OCI-LY1 (cell line): ENCODE results near the gene SSH2.
A peak's percentile ranks its signal among the peaks of the same experiment; 100 is the strongest.
"Not testable (repeated sequence)": the region's sequence is repeated elsewhere in the genome, so short reads cannot be mapped to it uniquely, and the experiment has no call there.

Source experiments
- H2AFZ ChIP-seq: fragments of 200-600 bp; sonication (generic), shearing (Covaris generic); 2 replicates; pipeline ENCODE4 v1.6.0; 2014; ENCODE audit warnings: antibody characterized with exemption, mild to moderate bottlenecking, low read length
- H3F3A ChIP-seq: fragments of 200-600 bp; sonication (generic), shearing (Covaris generic); 2 replicates; pipeline ENCODE4 v1.6.0; 2014; ENCODE audit warnings: mild to moderate bottlenecking, antibody characterized with exemption, low read length, moderate library complexity; ENCODE audit not compliant: insufficient read depth
- H3K27ac ChIP-seq: fragments of 200-600 bp; sonication (generic); 2 replicates; pipeline ENCODE4 v1.5.1; 2014; ENCODE audit warnings: low read length, mixed run types, mild to moderate bottlenecking, low read depth; ENCODE audit not compliant: poor library complexity, severe bottlenecking
- H3K27me3 ChIP-seq: fragments of 200-600 bp; sonication (generic); 2 replicates; pipeline ENCODE4 v1.6.0; 2014; ENCODE audit warnings: antibody characterized with exemption, mild to moderate bottlenecking, low read length, moderate library complexity; ENCODE audit not compliant: insufficient read depth
- H3K36me3 ChIP-seq: fragments of 200-600 bp; sonication (generic); 2 replicates; pipeline ENCODE4 v1.6.1; 2014; ENCODE audit warnings: mild to moderate bottlenecking, antibody characterized with exemption, low read length, moderate library complexity, mixed read lengths; ENCODE audit not compliant: insufficient read depth
- H3K4me1 ChIP-seq: fragments of 200-600 bp; sonication (generic); 2 replicates; pipeline ENCODE4 v1.5.1; 2014; ENCODE audit warnings: mild to moderate bottlenecking, low read length, moderate library complexity; ENCODE audit not compliant: insufficient read depth, severe bottlenecking
- H3K4me2 ChIP-seq: fragments of 200-600 bp; sonication (generic), shearing (Covaris generic); 2 replicates; pipeline ENCODE4 v1.6.1; 2014; ENCODE audit warnings: low read length
- H3K4me3 ChIP-seq: fragments of 200-600 bp; sonication (generic); 2 replicates; pipeline ENCODE4 v1.5.1; 2014; ENCODE audit warnings: low read length, low read depth, mild to moderate bottlenecking, mixed read lengths; ENCODE audit not compliant: poor library complexity, severe bottlenecking
- H3K79me2 ChIP-seq: fragments of 200-600 bp; shearing (Covaris generic); 2 replicates; pipeline ENCODE4 v1.6.1; 2016; ENCODE audit warnings: mixed run types, low read length, mixed read lengths; ENCODE audit not compliant: insufficient read depth
- H3K9ac ChIP-seq: fragments of 200-600 bp; sonication (generic), shearing (Covaris generic); 2 replicates; pipeline ENCODE4 v1.6.1; 2014; ENCODE audit warnings: mild to moderate bottlenecking, low read length, mixed read lengths
- H3K9me2 ChIP-seq: fragments of 200-600 bp; sonication (generic), shearing (Covaris generic); 2 replicates; pipeline ENCODE4 v1.6.1; 2014; ENCODE audit warnings: low read depth, mild to moderate bottlenecking, low read length, mixed read lengths
- H3K9me3 ChIP-seq: fragments of 200-600 bp; shearing (Covaris generic); 2 replicates; pipeline ENCODE4 v1.6.1; 2014; ENCODE audit warnings: low read length, mixed read lengths
- H4K20me1 ChIP-seq: fragments of 200-600 bp; sonication (generic), shearing (Covaris generic); 2 replicates; pipeline ENCODE4 v1.6.0; 2016; ENCODE audit warnings: mild to moderate bottlenecking, low read length; ENCODE audit not compliant: insufficient read depth
- CTCF ChIP-seq: fragments of 200-600 bp; sonication (generic), shearing (Covaris generic); IDR thresholded peaks from 2 replicates; pipeline ENCODE4 v1.5.1; 2017; ENCODE audit warnings: mild to moderate bottlenecking, antibody characterized with exemption, low read length, moderate library complexity, mixed read lengths
- EZH2 ChIP-seq: fragments of 200-600 bp; sonication (generic), shearing (Covaris generic); IDR thresholded peaks from 2 replicates; pipeline ENCODE4 v1.8.0; 2017; ENCODE audit warnings: borderline replicate concordance, mixed run types, mild to moderate bottlenecking, antibody characterized with exemption, low read length, moderate library complexity, mixed read lengths

SSH2 gene

GRCh38 chr17:29682054-29682453, 248.0 kb downstream of the SSH2 start:
- Histone ChIP-seq H3K4me2 (no peak overlapping the region), H3K27ac (peak overlapping the region; percentile 57), H3F3A (no peaks in the 10 kb centered on the region), H3K4me3 (no peak overlapping the region), H3K9me2 (no peaks in the 10 kb centered on the region), H3K9me3 (no peaks in the 10 kb centered on the region), H3K79me2 (no peaks in the 10 kb centered on the region), H3K27me3 (no peaks in the 10 kb centered on the region), H3K4me1 (peaks cover 25% of the 10 kb centered on the region), H4K20me1 (no peaks in the 10 kb centered on the region), H3K36me3 (peaks cover 60% of the 10 kb centered on the region), H2AFZ (no peak overlapping the region), H3K9ac (peak overlapping the region; percentile 11; the same call in 1 of the 2 replicates)
- TF ChIP-seq EZH2 = no peak
- peak; percentile 25; the same call in 1 of the 2 replicates for TF ChIP-seq CTCF

GRCh38 chr17:29677824-29678223, 252.2 kb downstream of the SSH2 start:
- H3K36me3 ChIP-seq = peaks cover 82% of the 10 kb centered on the region
- H3K79me2 ChIP-seq = no peaks in the 10 kb centered on the region
- H3K27me3 ChIP-seq = no peaks in the 10 kb centered on the region
- H4K20me1 ChIP-seq = no peaks in the 10 kb centered on the region
- H3K27ac ChIP-seq = no peak overlapping the region
- H2AFZ ChIP-seq = no peak overlapping the region
- no peak overlapping the region for H3K4me3 ChIP-seq
- H3K4me1 ChIP-seq = peaks cover 22% of the 10 kb centered on the region
- H3K9me2 ChIP-seq = no peaks in the 10 kb centered on the region
- TF ChIP-seq CTCF = no peak
- TF ChIP-seq EZH2 = no peak
- no peaks in the 10 kb centered on the region for H3K9me3 ChIP-seq
- H3F3A ChIP-seq = no peaks in the 10 kb centered on the region
- no peak overlapping the region for H3K4me2 ChIP-seq
- H3K9ac ChIP-seq = no peak overlapping the region

- H3K79me2 ChIP-seq = no peaks in the 10 kb centered on the region
- no peak for TF ChIP-seq EZH2
- TF ChIP-seq CTCF = no peak
- H3F3A ChIP-seq = no peaks in the 10 kb centered on the region
- no peaks in the 10 kb centered on the region for H3K9me3 ChIP-seq
- no peak overlapping the region for H3K4me3 ChIP-seq
- H3K9ac ChIP-seq = no peak overlapping the region
- H3K4me2 ChIP-seq = no peak overlapping the region
- no peak overlapping the region for H2AFZ ChIP-seq
- H4K20me1 ChIP-seq = no peaks in the 10 kb centered on the region
- no peaks in the 10 kb centered on the region for H3K9me2 ChIP-seq
- H3K27ac ChIP-seq = no peak overlapping the region
- H3K36me3 ChIP-seq = peaks cover 83% of the 10 kb centered on the region
- no peaks in the 10 kb centered on the region for H3K27me3 ChIP-seq
- peaks cover 16% of the 10 kb centered on the region for H3K4me1 ChIP-seq
Observed at GRCh38 chr17:29677221-29677791, 252.7 kb downstream of the SSH2 start.

- not testable (repeated sequence) for H3K4me2 ChIP-seq, H3K4me1 ChIP-seq, H3K79me2 ChIP-seq, H3K9me2 ChIP-seq, H3K4me3 ChIP-seq, H3K9ac ChIP-seq, H2AFZ ChIP-seq, H3K9me3 ChIP-seq, H4K20me1 ChIP-seq, H3K27ac ChIP-seq, H3K27me3 ChIP-seq, H3F3A ChIP-seq
- H3K36me3 ChIP-seq = peaks cover 88% of the 10 kb centered on the region
Observed at GRCh38 chr17:29675961-29676360, 254.1 kb downstream of the SSH2 start.
